Posterior cingulate gyrus (tissue), 11 donors: ENCODE measurements around the gene RRAD.

Experiments
- DNase-seq, 10 donors: peaks; one replicate each; pipeline versions ENCODE4 v3.0.0 to v3.0.0-alpha.2; 2020 to 2021; ENCODE audit warnings: mixed read lengths in 3 of 10
- intact Hi-C: fragments of 100-400 bp; cut with DNase I; formaldehyde crosslinking; loops from one replicate; pipeline ENCODE4 v1.15.1; 2023

RRAD gene

DNA sequence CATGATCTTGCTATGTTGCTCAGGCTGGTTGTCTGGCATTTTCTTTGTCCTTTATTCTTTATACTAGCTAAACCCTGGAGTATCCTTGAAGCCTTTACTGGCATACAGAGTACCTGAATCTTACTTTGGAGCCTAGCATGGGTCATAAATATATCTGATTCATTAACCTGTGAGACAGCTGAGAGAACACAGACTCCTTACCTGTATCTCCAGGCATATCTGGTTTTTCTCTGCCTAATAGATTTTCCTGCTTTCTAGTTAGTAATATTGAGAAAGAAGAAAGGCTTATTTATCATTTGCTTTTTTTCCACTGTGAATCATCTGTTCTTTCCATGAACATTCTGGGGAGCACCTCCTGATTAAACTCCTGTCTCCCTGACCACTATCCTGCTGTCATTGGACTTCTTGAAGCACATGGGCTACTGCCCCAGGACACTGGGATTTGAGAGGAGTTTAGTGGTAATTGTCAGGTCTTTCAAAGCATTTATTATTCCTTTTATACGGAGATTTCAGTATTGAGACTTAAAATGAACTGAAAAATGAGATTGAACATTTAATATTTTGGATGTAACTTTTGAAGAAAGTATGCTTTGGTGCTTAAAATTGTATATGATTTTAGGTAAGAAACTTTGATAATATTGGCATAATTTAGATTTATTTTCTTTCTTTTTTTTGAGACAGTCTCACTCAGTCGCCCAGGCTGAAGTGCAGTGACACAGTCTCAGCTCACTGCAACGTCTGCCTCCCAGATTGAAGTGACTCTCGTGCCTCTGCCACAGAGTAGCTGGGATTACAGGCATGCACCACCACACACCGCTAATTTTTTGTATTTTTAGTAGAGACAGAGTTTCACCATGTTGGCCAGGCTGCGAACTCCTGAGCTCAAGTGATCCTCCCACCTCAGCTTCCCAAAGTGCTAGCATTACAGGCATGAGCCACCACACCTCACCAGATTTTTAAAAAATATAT is 36.4 kb downstream of the RRAD start:
- DNase-seq = peak in 2 of 10 donors; percentile 24 to 77
- intact Hi-C loops = no loop called here

DNA sequence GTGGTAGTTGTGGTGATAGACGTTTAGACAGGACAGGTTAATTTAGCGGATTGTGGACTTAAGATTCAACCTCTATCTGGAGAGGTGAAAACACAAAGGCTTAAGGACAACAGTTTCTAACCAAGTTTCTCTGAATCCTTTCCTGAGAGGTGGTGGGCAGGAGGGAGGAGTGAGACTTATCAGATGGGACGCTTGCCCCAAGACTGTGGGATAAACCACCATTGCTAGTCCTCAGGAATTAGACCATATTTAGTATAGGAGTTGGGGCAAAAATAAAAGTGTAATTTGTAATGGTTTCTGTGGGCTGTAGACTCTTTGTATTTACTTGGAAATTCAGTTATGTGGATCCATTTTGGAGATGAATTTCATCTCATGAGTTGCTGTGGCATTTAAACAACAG is 38.4 kb downstream of the RRAD start:
- DNase-seq = no peak

GRCh38 chr16:66886321-66886720 is 39.0 kb downstream of the RRAD start:
- intact Hi-C loops = no loop called here
- DNase-seq = peak in 1 of 10 donors; percentile 2

More for the DNA sequence above, 38.4 kb downstream of the RRAD start:
- intact Hi-C loops = no loop called here

DNA sequence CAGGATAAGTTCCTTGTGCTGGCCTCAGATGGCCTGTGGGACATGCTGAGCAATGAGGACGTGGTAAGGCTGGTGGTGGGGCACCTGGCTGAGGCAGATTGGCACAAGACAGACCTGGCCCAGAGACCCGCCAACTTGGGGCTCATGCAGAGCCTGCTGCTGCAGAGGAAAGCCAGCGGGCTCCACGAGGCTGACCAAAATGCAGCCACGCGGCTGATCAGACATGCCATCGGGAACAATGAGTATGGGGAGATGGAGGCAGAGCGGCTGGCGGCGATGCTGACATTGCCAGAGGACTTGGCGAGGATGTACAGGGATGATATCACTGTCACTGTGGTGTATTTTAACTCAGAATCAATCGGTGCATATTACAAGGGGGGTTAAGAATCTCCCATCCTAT is 39.8 kb downstream of the RRAD start:
- peak in 3 of 10 donors; percentile 35 to 80 (median 74) for DNase-seq
- intact Hi-C loops = no loop called here

DNA sequence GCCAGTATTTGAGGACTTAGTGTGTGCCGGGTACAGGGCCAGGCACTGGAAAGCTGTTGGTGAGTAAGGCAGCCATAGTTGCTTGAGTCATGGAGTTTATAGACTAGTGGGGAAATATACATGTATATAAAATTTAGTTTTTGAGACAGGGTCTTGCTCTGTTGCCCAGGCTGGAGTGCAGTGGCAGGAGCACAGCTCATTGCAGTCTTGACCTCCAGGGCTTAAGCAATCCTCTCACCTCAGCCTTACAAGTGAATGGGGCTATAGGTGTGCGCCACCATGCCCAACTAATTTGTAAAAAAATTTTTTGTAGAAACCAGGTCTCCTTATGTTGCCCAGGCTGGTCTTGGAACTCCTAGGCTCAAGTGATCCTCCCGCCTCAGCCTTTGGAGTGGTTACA is 42.6 kb downstream of the RRAD start:
- peak in 1 of 10 donors; percentile 16 for DNase-seq
- intact Hi-C loops = no loop called here

DNA sequence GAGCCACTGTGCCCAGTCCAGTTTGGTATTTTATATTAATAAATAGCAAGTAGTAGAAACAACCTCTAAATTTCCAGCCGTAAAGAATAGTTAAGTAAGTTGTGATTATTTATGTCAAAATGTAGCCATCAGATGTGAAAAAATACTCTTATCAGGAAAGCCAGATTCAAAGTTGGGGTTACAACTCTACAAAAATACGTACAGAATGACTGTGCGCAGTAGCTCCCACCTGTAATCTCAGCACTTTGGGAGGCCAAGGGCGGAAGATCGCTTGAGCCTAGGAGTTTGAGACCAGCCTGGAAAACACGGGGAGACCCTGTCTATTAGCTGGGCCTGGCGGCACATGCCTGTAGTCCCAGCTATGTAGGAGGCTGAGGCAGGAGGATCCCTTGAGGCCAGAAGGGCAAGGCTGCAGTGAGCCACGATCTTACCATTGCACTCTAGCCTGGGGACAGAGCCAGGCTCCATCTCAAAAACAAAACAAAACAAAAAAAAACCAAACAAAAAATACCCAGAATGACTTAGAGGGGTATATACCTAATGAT is 43.3 kb downstream of the RRAD start:
- intact Hi-C loops = no loop called here

GRCh38 chr16:66881560-66881959 is 43.8 kb downstream of the RRAD start:
- DNase-seq = peak in 2 of 10 donors; percentile 14 to 33
- intact Hi-C loops = no loop called here

More for the DNA sequence above, 43.3 kb downstream of the RRAD start:
- peak in 2 of 10 donors; percentile 24 for DNase-seq

DNA sequence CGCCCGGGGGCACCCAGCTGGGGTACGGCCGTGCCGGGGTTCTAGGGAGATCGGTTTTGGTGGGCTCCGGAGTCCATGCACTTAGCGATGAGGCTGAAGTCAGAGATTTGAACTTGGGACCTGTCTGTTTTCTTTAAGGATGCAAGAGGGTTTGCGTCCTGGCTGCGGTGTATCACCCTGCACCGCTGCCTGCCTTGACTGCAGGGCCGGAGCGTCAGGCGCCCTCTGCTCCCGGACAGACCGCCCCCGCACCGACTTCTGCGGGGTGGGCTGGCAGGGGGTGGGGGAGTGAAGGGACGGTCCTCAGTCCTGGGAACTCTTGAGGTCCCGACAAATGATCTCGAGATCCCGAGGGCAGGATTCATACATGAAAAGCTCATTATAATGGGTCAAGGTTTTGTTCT is 44.3 kb downstream of the RRAD start:
- DNase-seq = peak in 3 of 10 donors; percentile 17 to 86 (median 67)
- intact Hi-C loops = no loop called here

DNA sequence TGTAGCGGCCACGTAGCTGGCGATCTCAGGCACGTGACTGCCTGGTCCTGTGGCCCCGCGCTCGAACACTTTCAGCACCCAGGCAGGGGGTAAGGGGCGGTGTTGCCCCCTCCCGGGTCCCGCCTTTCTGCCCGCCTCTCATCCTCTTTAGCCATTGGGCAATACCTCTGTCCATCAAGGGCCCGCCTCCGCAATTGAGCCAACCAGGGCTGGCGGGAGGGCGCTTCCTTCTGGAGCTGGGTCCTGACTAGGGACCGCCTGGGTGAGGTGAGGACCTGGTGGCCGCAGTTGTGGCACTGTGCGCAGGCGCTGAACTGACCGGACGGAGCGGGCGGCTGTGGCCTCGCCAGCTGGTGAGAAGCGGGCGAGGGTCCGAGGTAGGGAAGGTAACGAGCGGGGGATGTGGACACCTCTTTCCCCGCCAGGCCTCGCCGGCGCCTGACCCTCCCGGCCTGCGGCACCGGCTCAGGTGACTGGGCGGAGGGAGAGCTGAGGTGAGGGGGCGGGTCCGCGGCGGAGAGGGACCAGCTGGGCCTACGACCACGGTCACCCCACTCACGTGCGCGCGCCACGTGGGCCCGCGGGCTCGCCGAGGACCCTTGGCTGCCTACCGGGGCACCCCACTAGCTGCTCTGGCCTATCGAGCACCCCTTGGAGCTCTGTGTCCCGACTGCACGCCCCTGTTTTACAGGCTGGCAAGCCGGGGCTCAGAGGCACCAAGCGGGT is 44.9 kb downstream of the RRAD start, which contains the start of gene PDP2:
PDP2 (plus strand) TSS at position 228 of the 726 bp plus-strand sequence. CDS start 3,770 bp downstream, outside the sequence.
- intact Hi-C loops = no loop called here
- peak; percentile 91 to 100 (median 96) for DNase-seq

DNA sequence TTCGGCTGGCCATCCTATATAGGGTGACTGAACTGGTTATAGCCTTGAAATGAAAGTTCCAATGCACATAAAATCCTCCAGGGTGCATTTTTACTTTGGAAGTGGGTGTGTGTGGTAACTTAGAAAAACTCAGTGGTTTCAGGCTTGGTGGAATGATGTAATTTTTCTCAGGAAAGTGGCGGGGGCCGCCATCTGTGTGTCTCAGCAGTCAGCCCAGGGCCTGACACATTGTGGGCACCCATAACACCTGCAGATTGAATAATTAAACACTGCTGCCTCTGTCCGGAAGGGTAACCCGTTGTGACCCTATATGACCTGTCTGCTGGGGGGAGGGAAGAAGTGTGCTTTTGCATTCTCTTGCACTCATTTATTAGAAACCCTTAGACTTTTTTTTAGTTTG is 47.3 kb downstream of the RRAD start:
- intact Hi-C loops = no loop called here
- DNase-seq = peak in 3 of 10 donors; percentile 41 to 76 (median 72)

DNA sequence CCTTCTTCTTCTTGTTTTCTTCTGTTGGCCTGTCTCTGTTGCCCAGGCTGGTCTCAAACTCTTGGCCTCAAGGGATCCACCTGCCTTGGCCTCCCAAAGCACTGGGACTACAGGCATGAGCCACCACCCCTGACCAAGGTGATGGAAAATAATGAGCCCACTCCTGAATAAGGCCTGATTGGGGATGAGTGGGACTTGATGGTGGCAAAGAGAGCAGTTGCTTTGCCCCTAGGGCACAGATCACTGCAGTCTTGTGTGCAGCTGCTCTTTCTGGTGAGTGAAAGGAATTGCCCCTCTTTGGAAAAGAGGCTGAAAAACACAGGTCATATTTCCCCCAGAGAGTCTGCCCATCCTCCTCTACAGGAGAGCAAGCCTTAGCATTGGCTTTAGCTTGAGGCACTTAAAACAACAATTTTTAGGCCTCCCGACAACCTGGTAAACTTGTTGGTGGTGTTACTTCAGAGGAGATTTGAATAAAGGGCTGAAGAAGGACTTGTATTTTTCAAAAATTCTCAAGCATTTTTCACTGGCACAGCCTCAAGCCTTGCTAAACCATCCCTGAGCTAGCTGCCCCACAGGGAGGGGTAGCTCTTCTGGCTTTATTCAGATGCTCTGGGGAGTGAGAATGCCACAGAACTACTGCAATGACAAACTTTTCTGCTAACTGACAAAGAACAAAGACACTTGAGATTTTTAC is 51.1 kb downstream of the RRAD start:
- no peak for DNase-seq
- intact Hi-C loops = loop anchor here (5.0 kb wide), 2 partner anchors 42 to 322 kb away; partner anchors contain the start of genes CKLF, NAE1 and TK2

- no peak for DNase-seq
- intact Hi-C loops = loop anchor here (5.0 kb wide), 2 partner anchors 41 to 321 kb away; partner anchors contain the start of genes CKLF, NAE1 and TK2
Observed at GRCh38 chr16:66873685-66874055, 51.7 kb downstream of the RRAD start.

DNA sequence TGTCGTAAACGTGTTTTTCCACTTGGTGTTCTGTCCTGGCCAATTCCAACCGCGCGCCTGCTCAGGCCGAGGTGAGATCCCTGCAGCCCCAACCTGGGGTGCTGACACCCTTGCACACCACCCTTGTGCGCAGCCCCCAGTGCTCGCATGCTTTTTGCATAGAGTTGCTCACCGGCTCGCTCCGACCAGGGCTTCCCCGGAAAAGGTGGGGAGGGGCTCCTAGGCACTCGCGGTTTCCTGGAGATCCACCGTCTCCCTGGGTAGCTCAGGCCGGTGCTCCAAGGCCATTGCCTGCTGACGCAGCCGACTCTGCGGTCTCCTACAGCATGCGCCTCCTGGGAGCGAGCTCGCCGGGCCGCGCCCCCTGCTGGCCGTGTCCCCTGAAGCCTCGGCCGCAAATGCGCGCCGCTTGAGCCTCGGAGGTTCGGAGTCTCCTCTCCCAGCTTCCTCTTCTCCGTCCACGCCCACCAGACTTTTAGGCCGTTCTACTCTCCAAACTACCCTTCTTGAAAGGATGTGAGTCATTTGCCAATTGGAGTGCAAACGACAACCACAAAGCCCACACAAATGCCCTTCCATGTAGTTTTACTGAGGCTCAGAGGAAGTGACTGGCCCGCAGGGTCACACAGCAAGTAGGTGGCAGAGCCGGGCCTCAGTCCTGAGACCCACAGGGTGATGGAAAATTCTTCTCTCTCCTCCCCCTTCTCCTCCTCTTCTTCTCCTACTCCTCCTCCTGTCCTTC is 52.2 kb downstream of the RRAD start:
- intact Hi-C loops = loop anchor here (5.0 kb wide), 2 partner anchors 41 to 321 kb away; partner anchors contain the start of genes CKLF, NAE1 and TK2
- DNase-seq = peak; percentile 79 to 98 (median 92)

DNA sequence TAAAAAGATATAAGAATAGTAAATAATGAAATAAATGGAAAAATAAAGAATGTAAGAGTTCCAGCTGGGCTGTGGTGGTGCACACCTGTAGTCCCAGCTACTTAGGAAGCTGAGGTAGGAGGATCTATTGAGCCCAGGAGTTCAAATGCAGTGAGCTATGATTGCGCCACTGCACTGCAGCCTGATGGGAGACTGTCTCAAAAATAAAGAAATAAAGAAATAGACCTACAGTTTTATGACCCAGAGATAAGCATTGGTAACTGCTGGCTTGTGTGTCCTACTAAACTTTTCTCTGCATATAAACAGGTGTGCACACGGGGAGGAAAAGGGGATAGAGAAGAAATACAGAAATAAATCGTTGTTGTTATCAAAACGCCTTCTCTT is 52.8 kb downstream of the RRAD start:
- DNase-seq = peak in 1 of 10 donors; percentile 5
- intact Hi-C loops = loop anchor here (5.0 kb wide), 2 partner anchors 40 to 320 kb away; partner anchors contain the start of genes CKLF, NAE1 and TK2

- no peak for DNase-seq
- intact Hi-C loops = loop anchor here (5.0 kb wide), 2 partner anchors 40 to 320 kb away; partner anchors contain the start of genes CKLF, NAE1 and TK2
Observed at GRCh38 chr16:66871840-66872239, 53.5 kb downstream of the RRAD start.
